ENCODE data around the gene SEC24A. TPM values are rescaled to one million over a fixed set of nuclear protein-coding genes. Genes with fewer than 3 reads are reported as not detected.
"Not testable (repeated sequence)": the region's sequence is repeated elsewhere in the genome, so short reads cannot be mapped to it uniquely, and the experiment has no call there.

SEC24A gene
- total and polyA plus RNA-seq, 9 donors = 14.5 to 25.4 (median 17.2) TPM

GRCh38 chr5:134738133-134738962, 89.8 kb downstream of the SEC24A start, which contains the start of gene CAMLG:
Gene CAMLG, plus strand, starts transcription at chr5:134738548. Its CDS starts 73 bp downstream, at chr5:134738621.
- DNase-seq = peak; percentile 99
- H3K9me3 ChIP-seq (replicated peaks; ENCODE audit: control insufficient read depth, low read depth, low read length) = no peaks in the 10 kb centered on the region
- H3K27me3 ChIP-seq (ENCODE audit: control insufficient read depth, insufficient read depth, low read length) = no peaks in the 10 kb centered on the region
- 0% methylated on average over 66 of the region's 66 CpGs for WGBS (ENCODE audit: insufficient coverage)
- peaks cover 10% of the 10 kb centered on the region for H3K36me3 ChIP-seq (ENCODE audit: control insufficient read depth, insufficient read depth, low read length)
- H3K4me1 ChIP-seq (ENCODE audit: control insufficient read depth, insufficient read depth, low read length) = peaks cover 9% of the 10 kb centered on the region
- H3K4me3 ChIP-seq (ENCODE audit: low read length) = peak within 1 kb of the TSS; percentile 89
- H3K27ac ChIP-seq (ENCODE audit: low read length) = peak within 1 kb of the TSS; percentile 96

- Histone ChIP-seq H3K27ac (ENCODE audit: low read length) (peak overlapping the region; percentile 96), H3K9me3 (replicated peaks; ENCODE audit: control insufficient read depth, low read depth, low read length) (no peaks in the 10 kb centered on the region), H3K4me1 (ENCODE audit: control insufficient read depth, insufficient read depth, low read length) (peaks cover 9% of the 10 kb centered on the region), H3K4me3 (ENCODE audit: low read length) (peak overlapping the region; percentile 89), H3K27me3 (ENCODE audit: control insufficient read depth, insufficient read depth, low read length) (no peaks in the 10 kb centered on the region), H3K36me3 (ENCODE audit: control insufficient read depth, insufficient read depth, low read length) (peaks cover 10% of the 10 kb centered on the region)
- WGBS (ENCODE audit: insufficient coverage) = 0% methylated on average over 9 of the region's 21 CpGs
- DNase-seq = peak; percentile 62
These were observed 90.5 kb downstream of the SEC24A start for GRCh38 chr5:134738963-134739661.

- DNase-seq = no peak
- no peak overlapping the region for H3K4me3 ChIP-seq (ENCODE audit: low read length)
- WGBS (ENCODE audit: insufficient coverage) = 92% methylated on average over 11 of the region's 11 CpGs
These were observed 92.5 kb downstream of the SEC24A start for GRCh38 chr5:134741052-134741451.

GRCh38 chr5:134742134-134742533, 93.5 kb downstream of the SEC24A start:
- H3K4me1 ChIP-seq (ENCODE audit: control insufficient read depth, insufficient read depth, low read length) = peaks cover 9% of the 10 kb centered on the region
- no CpG with 5 or more reads among the region's 2 CpGs for WGBS (ENCODE audit: insufficient coverage)

More at GRCh38 chr5:134741052-134741451, 92.5 kb downstream of the SEC24A start:
- Histone ChIP-seq H3K27me3 (ENCODE audit: control insufficient read depth, insufficient read depth, low read length) (no peaks in the 10 kb centered on the region), H3K36me3 (ENCODE audit: control insufficient read depth, insufficient read depth, low read length) (peaks cover 10% of the 10 kb centered on the region), H3K4me1 (ENCODE audit: control insufficient read depth, insufficient read depth, low read length) (peaks cover 9% of the 10 kb centered on the region), H3K27ac (ENCODE audit: low read length) (no peak overlapping the region), H3K9me3 (replicated peaks; ENCODE audit: control insufficient read depth, low read depth, low read length) (no peaks in the 10 kb centered on the region)

GRCh38 chr5:134749415-134749814, 100.8 kb downstream of the SEC24A start:
- Histone ChIP-seq H3K9me3 (replicated peaks; ENCODE audit: control insufficient read depth, low read depth, low read length) (no peaks in the 10 kb centered on the region), H3K4me1 (ENCODE audit: control insufficient read depth, insufficient read depth, low read length) (no peaks in the 10 kb centered on the region), H3K27ac (ENCODE audit: low read length) (no peak overlapping the region), H3K4me3 (ENCODE audit: low read length) (no peak overlapping the region), H3K27me3 (ENCODE audit: control insufficient read depth, insufficient read depth, low read length) (no peaks in the 10 kb centered on the region), H3K36me3 (ENCODE audit: control insufficient read depth, insufficient read depth, low read length) (peaks cover 7% of the 10 kb centered on the region)
- no CpG with 5 or more reads among the region's 3 CpGs for WGBS (ENCODE audit: insufficient coverage)
- no peak for DNase-seq

More at GRCh38 chr5:134742134-134742533, 93.5 kb downstream of the SEC24A start:
- no peak for DNase-seq
- Histone ChIP-seq H3K4me3 (ENCODE audit: low read length) (no peak overlapping the region), H3K27me3 (ENCODE audit: control insufficient read depth, insufficient read depth, low read length) (no peaks in the 10 kb centered on the region), H3K27ac (ENCODE audit: low read length) (no peak overlapping the region), H3K36me3 (ENCODE audit: control insufficient read depth, insufficient read depth, low read length) (peaks cover 10% of the 10 kb centered on the region), H3K9me3 (replicated peaks; ENCODE audit: control insufficient read depth, low read depth, low read length) (no peaks in the 10 kb centered on the region)

- Histone ChIP-seq H3K27ac (ENCODE audit: low read length) (peak overlapping the region; percentile 59), H3K4me1 (ENCODE audit: control insufficient read depth, insufficient read depth, low read length) (peaks cover 6% of the 10 kb centered on the region), H3K9me3 (replicated peaks; ENCODE audit: control insufficient read depth, low read depth, low read length) (no peaks in the 10 kb centered on the region), H3K36me3 (ENCODE audit: control insufficient read depth, insufficient read depth, low read length) (no peaks in the 10 kb centered on the region), H3K27me3 (ENCODE audit: control insufficient read depth, insufficient read depth, low read length) (no peaks in the 10 kb centered on the region), H3K4me3 (ENCODE audit: low read length) (peak overlapping the region; percentile 91)
- DNase-seq = no peak
- 20% methylated on average over 6 of the region's 9 CpGs for WGBS (ENCODE audit: insufficient coverage)
These were observed 109.6 kb downstream of the SEC24A start for GRCh38 chr5:134758176-134758503.

GRCh38 chr5:134758504-134759341, 110.1 kb downstream of the SEC24A start, which contains the start of gene DDX46:
Gene DDX46, plus strand, starts transcription at chr5:134758779. Its CDS starts 160 bp downstream, at chr5:134758939.
- DNase-seq = peak; percentile 97
- peak within 1 kb of the TSS; percentile 59 for H3K27ac ChIP-seq (ENCODE audit: low read length)
- peak within 1 kb of the TSS; percentile 91 for H3K4me3 ChIP-seq (ENCODE audit: low read length)
- H3K9me3 ChIP-seq (replicated peaks; ENCODE audit: control insufficient read depth, low read depth, low read length) = no peaks in the 10 kb centered on the region
- WGBS (ENCODE audit: insufficient coverage) = under 1% methylated on average over 60 of the region's 73 CpGs
- peaks cover under 1% of the 10 kb centered on the region for H3K36me3 ChIP-seq (ENCODE audit: control insufficient read depth, insufficient read depth, low read length)
- H3K4me1 ChIP-seq (ENCODE audit: control insufficient read depth, insufficient read depth, low read length) = peaks cover 6% of the 10 kb centered on the region
- H3K27me3 ChIP-seq (ENCODE audit: control insufficient read depth, insufficient read depth, low read length) = no peaks in the 10 kb centered on the region

GRCh38 chr5:134767528-134768291, 119.1 kb downstream of the SEC24A start:
- not testable (repeated sequence) for H3K9me3 ChIP-seq (replicated peaks; ENCODE audit: control insufficient read depth, low read depth, low read length); H3K4me3 ChIP-seq (ENCODE audit: low read length); H3K27ac ChIP-seq (ENCODE audit: low read length); H3K27me3 ChIP-seq (ENCODE audit: control insufficient read depth, insufficient read depth, low read length); DNase-seq; H3K4me1 ChIP-seq (ENCODE audit: control insufficient read depth, insufficient read depth, low read length)
- 96% methylated on average over 9 of the region's 21 CpGs for WGBS (ENCODE audit: insufficient coverage)
- H3K36me3 ChIP-seq (ENCODE audit: control insufficient read depth, insufficient read depth, low read length) = peaks cover 56% of the 10 kb centered on the region

GRCh38 chr5:134769206-134769605, 120.6 kb downstream of the SEC24A start:
- DNase-seq = no peak
- H3K27me3 ChIP-seq (ENCODE audit: control insufficient read depth, insufficient read depth, low read length) = no peaks in the 10 kb centered on the region
- no CpG with 5 or more reads among the region's 4 CpGs for WGBS (ENCODE audit: insufficient coverage)

More at GRCh38 chr5:134769206-134769605, 120.6 kb downstream of the SEC24A start:
- Histone ChIP-seq H3K4me1 (ENCODE audit: control insufficient read depth, insufficient read depth, low read length) (no peaks in the 10 kb centered on the region), H3K4me3 (ENCODE audit: low read length) (no peak overlapping the region), H3K27ac (ENCODE audit: low read length) (no peak overlapping the region), H3K36me3 (ENCODE audit: control insufficient read depth, insufficient read depth, low read length) (peaks cover 56% of the 10 kb centered on the region), H3K9me3 (replicated peaks; ENCODE audit: control insufficient read depth, low read depth, low read length) (no peaks in the 10 kb centered on the region)
